Measurements from ENCODE around the gene CWC27. TPM values are rescaled to one million over a fixed set of nuclear protein-coding genes. Genes with fewer than 3 reads are reported as not detected.

The CWC27 gene
- total RNA-seq, 2 experiments from 2014 or later, result 33.6 to 39.7 TPM

GRCh38 chr5:65030056-65030455 lies 261.3 kb downstream of the CWC27 start:
- Mint-ChIP-seq H3K9me3 (no peaks in the 10 kb centered on the region), H3K27me3 (no peaks in the 10 kb centered on the region), H3K27ac (no peak overlapping the region), H3K4me1 (peaks cover 12% of the 10 kb centered on the region), H3K36me3 (peaks cover 2% of the 10 kb centered on the region), H3K4me3 (no peak overlapping the region)
- no peak for DNase-seq

- Mint-ChIP-seq H3K27me3 (no peaks in the 10 kb centered on the region), H3K27ac (no peak overlapping the region), H3K4me1 (peaks cover 20% of the 10 kb centered on the region), H3K36me3 (no peaks in the 10 kb centered on the region), H3K4me3 (no peak overlapping the region), H3K9me3 (no peaks in the 10 kb centered on the region)
- no peak for DNase-seq
Observed at GRCh38 chr5:65032250-65032649, 263.5 kb downstream of the CWC27 start.

GRCh38 chr5:65034029-65034812 lies 265.5 kb downstream of the CWC27 start:
- Mint-ChIP-seq H3K27ac (peak overlapping the region; percentile 77), H3K27me3 (no peaks in the 10 kb centered on the region), H3K4me3 (peak overlapping the region; percentile 81), H3K9me3 (no peaks in the 10 kb centered on the region), H3K4me1 (peaks cover 30% of the 10 kb centered on the region), H3K36me3 (no peaks in the 10 kb centered on the region)
- no peak for DNase-seq

- H3K4me3 Mint-ChIP-seq, result peak overlapping the region; percentile 81
- peak overlapping the region; percentile 93 for H3K27ac Mint-ChIP-seq
- no peaks in the 10 kb centered on the region for H3K27me3 Mint-ChIP-seq
- H3K4me1 Mint-ChIP-seq, result peaks cover 30% of the 10 kb centered on the region
- no peaks in the 10 kb centered on the region for H3K9me3 Mint-ChIP-seq
- DNase-seq, result no peak
- no peaks in the 10 kb centered on the region for H3K36me3 Mint-ChIP-seq
Observed at GRCh38 chr5:65034813-65035209, 266.1 kb downstream of the CWC27 start.

GRCh38 chr5:65035211-65036206 lies 266.8 kb downstream of the CWC27 start:
- Mint-ChIP-seq H3K4me3 (peak overlapping the region; percentile 81), H3K4me1 (peaks cover 30% of the 10 kb centered on the region), H3K27me3 (no peaks in the 10 kb centered on the region), H3K36me3 (no peaks in the 10 kb centered on the region), H3K9me3 (no peaks in the 10 kb centered on the region), H3K27ac (peak overlapping the region; percentile 93)
- peak; percentile 84 for DNase-seq

- Mint-ChIP-seq H3K27ac (peak overlapping the region; percentile 47), H3K4me3 (no peak overlapping the region), H3K27me3 (no peaks in the 10 kb centered on the region), H3K9me3 (no peaks in the 10 kb centered on the region), H3K36me3 (no peaks in the 10 kb centered on the region), H3K4me1 (peaks cover 37% of the 10 kb centered on the region)
- peak; percentile 6 for DNase-seq
Observed at GRCh38 chr5:65037831-65038815, 269.4 kb downstream of the CWC27 start.

GRCh38 chr5:65041296-65042158 lies 272.8 kb downstream of the CWC27 start:
- H3K36me3 Mint-ChIP-seq, result no peaks in the 10 kb centered on the region
- H3K4me1 Mint-ChIP-seq, result peaks cover 26% of the 10 kb centered on the region
- DNase-seq, result no peak
- H3K4me3 Mint-ChIP-seq, result no peak overlapping the region
- H3K9me3 Mint-ChIP-seq, result no peaks in the 10 kb centered on the region
- H3K27ac Mint-ChIP-seq, result no peak overlapping the region
- no peaks in the 10 kb centered on the region for H3K27me3 Mint-ChIP-seq

- Mint-ChIP-seq H3K36me3 (no peaks in the 10 kb centered on the region), H3K27ac (no peak overlapping the region), H3K4me1 (peaks cover 7% of the 10 kb centered on the region), H3K9me3 (no peaks in the 10 kb centered on the region), H3K4me3 (no peak overlapping the region), H3K27me3 (no peaks in the 10 kb centered on the region)
- DNase-seq, result no peak
Observed at GRCh38 chr5:65043843-65044359, 275.2 kb downstream of the CWC27 start.

GRCh38 chr5:65047225-65047624 lies 278.5 kb downstream of the CWC27 start:
- no peaks in the 10 kb centered on the region for H3K9me3 Mint-ChIP-seq
- no peak for DNase-seq
- H3K27me3 Mint-ChIP-seq, result no peaks in the 10 kb centered on the region
- peaks cover 2% of the 10 kb centered on the region for H3K4me1 Mint-ChIP-seq
- H3K27ac Mint-ChIP-seq, result no peak overlapping the region
- no peaks in the 10 kb centered on the region for H3K36me3 Mint-ChIP-seq
- H3K4me3 Mint-ChIP-seq, result no peak overlapping the region

- Mint-ChIP-seq H3K27me3 (no peaks in the 10 kb centered on the region), H3K4me1 (peaks cover 2% of the 10 kb centered on the region), H3K9me3 (no peaks in the 10 kb centered on the region), H3K4me3 (no peak overlapping the region), H3K36me3 (no peaks in the 10 kb centered on the region), H3K27ac (no peak overlapping the region)
- no peak for DNase-seq
Observed at GRCh38 chr5:65047948-65048690, 279.4 kb downstream of the CWC27 start.

- no peak for DNase-seq
- Mint-ChIP-seq H3K9me3 (no peaks in the 10 kb centered on the region), H3K4me1 (peaks cover 2% of the 10 kb centered on the region), H3K27me3 (no peaks in the 10 kb centered on the region), H3K4me3 (no peak overlapping the region), H3K27ac (no peak overlapping the region), H3K36me3 (no peaks in the 10 kb centered on the region)
Observed at GRCh38 chr5:65050140-65050539, 281.4 kb downstream of the CWC27 start.

GRCh38 chr5:65050826-65051498 lies 282.2 kb downstream of the CWC27 start:
- Mint-ChIP-seq H3K36me3 (no peaks in the 10 kb centered on the region), H3K4me1 (peaks cover 2% of the 10 kb centered on the region), H3K27me3 (no peaks in the 10 kb centered on the region), H3K9me3 (no peaks in the 10 kb centered on the region), H3K27ac (no peak overlapping the region), H3K4me3 (no peak overlapping the region)
- no peak for DNase-seq

Measured in activated naive CD8-positive, alpha-beta T cell treated with anti-CD3 and anti-CD28 coated beads for 36 hours (primary cell).